SK-N-MC (cell line): ENCODE measurements around the gene DNAJB6.

Experiments
- DNase-seq: peaks from one replicate; pipeline ENCODE4 v3.0.0-alpha.2; 2011; ENCODE audit warnings: low read depth, low spot score
- H3K27ac ChIP-seq: fragments of 200-600 bp; sonication (generic); 2 replicates; pipeline ENCODE4 v1.5.1; 2016; ENCODE audit warnings: mixed run types
- H3K36me3 ChIP-seq: fragments of 200-600 bp; sonication (generic); 2 replicates; pipeline ENCODE4 v1.6.1; 2017; ENCODE audit warnings: antibody characterized with exemption, low read length, mixed read lengths; ENCODE audit not compliant: insufficient read depth
- H3K4me3 ChIP-seq: fragments of 200-600 bp; sonication (generic); 2 replicates; pipeline ENCODE4 v1.5.1; 2016
- H3K9ac ChIP-seq: fragments of 200-600 bp; sonication (generic); 2 replicates; pipeline ENCODE4 v1.8.0; 2017; ENCODE audit warnings: mixed run types, mixed read lengths; ENCODE audit not compliant: insufficient read length
- H3K9me3 ChIP-seq: fragments of 200-600 bp; sonication (generic); 2 replicates; pipeline ENCODE4 v1.6.1; 2017; ENCODE audit warnings: low read depth, mild to moderate bottlenecking, antibody characterized with exemption, low read length, moderate library complexity, mixed read lengths
- EZH2 ChIP-seq: fragments of 200-600 bp; sonication (generic); IDR thresholded peaks from one replicate; pipeline ENCODE4 v1.6.1; 2017; ENCODE audit warnings: antibody characterized with exemption
- FOXP2 ChIP-seq: optimal IDR thresholded peaks from 2 replicates; pipeline ENCODE3; 2011; ENCODE audit warnings: mild to moderate bottlenecking, moderate library complexity; ENCODE audit not compliant: insufficient read depth; ENCODE audit errors: extremely low read length, control extremely low read depth
- POLR2AphosphoS5 ChIP-seq: IDR thresholded peaks from 2 replicates; pipeline ENCODE4 v1.6.1; 2012; ENCODE audit warnings: mild to moderate bottlenecking, low read depth, low read length, borderline replicate concordance

DNAJB6 gene

GRCh38 chr7:157384301-157384700, 47.5 kb downstream of the DNAJB6 start:
- no peak overlapping the region for H3K4me3 ChIP-seq
- no peak for DNase-seq
- no peak overlapping the region for H3K9ac ChIP-seq
- TF ChIP-seq EZH2 (no peak), POLR2AphosphoS5 (no peak), FOXP2 (no peak)
- no peaks in the 10 kb centered on the region for H3K9me3 ChIP-seq
- peak overlapping the region; percentile 5; the same call in 1 of the 2 replicates for H3K27ac ChIP-seq
- peaks cover 67% of the 10 kb centered on the region for H3K36me3 ChIP-seq

GRCh38 chr7:157386979-157387800, 50.4 kb downstream of the DNAJB6 start:
- Histone ChIP-seq H3K9me3 (no peaks in the 10 kb centered on the region), H3K36me3 (peaks cover 61% of the 10 kb centered on the region), H3K27ac (peak overlapping the region; percentile 91), H3K4me3 (peak overlapping the region; percentile 75), H3K9ac (peak overlapping the region; percentile 72)
- peak; percentile 84 for DNase-seq
- no peak for TF ChIP-seq POLR2AphosphoS5
- TF ChIP-seq FOXP2, result peak; percentile 88
- TF ChIP-seq EZH2, result no peak

DNA sequence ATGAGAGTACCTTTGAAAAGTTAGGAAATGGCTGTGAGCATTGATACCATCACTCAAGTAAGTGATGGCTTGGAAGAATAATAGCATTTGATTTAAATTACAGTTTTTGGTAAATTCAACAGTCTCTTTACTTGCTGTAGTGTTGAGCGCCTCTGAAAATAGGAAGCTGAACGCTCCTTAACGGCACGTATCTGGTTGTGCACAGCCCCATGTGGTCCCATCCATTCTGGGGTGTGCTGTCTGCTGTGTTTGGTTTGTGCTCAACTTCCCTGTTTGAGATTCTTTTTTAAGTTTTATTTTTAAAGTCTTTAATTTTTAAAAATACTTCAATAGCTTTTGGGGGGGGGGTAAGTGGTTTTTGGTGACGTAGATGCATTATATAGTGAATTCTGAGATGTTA, 51.5 kb downstream of the DNAJB6 start:
- DNase-seq, result no peak
- Histone ChIP-seq H3K36me3 (peaks cover 50% of the 10 kb centered on the region), H3K27ac (no peak overlapping the region), H3K4me3 (no peak overlapping the region), H3K9ac (no peak overlapping the region), H3K9me3 (no peaks in the 10 kb centered on the region)
- TF ChIP-seq POLR2AphosphoS5, result no peak
- TF ChIP-seq EZH2, result no peak
- no peak for TF ChIP-seq FOXP2

DNA sequence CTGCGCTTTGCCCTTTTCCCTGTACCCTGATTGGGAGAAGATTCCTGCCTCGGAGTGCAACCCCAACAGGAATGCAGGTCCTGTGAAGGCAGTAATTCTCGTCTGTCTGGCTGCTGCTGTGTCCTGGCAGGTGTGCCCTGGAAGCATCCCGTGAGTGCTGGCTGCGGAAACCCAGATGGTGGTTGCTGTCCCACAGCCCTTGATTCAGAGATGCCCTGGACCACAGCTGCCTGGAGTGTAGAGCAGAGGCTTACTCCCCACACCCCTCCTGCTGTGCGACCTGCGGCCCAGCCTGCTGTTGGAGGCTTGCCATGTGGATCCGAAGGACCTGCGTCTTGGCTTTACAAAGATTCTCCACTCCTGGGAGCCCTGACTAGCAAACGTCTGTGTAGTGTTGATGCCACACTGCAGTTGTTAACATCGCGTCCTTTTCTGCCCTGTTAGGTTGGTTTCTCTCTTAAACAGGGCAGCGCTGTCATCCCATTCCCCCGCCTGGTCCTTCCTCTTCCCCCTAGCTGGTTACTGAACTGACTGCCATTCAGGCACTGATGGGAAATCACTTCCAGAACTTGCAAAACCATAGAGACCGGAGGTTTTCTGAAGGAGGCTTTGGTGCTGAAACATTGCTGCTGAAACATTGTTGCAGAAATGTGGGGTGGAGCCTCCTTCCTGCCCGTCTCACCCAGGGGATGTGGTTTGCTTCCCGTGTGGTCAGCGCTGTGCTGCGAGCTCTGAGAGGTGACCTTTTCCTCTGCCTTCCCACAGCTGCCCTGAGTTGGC, 53.3 kb downstream of the DNAJB6 start:
- H3K9ac ChIP-seq, result no peak overlapping the region
- no peak for DNase-seq
- no peak overlapping the region for H3K4me3 ChIP-seq
- no peak for TF ChIP-seq POLR2AphosphoS5
- TF ChIP-seq FOXP2, result no peak
- no peak for TF ChIP-seq EZH2
- H3K9me3 ChIP-seq, result no peaks in the 10 kb centered on the region
- no peak overlapping the region for H3K27ac ChIP-seq
- peaks cover 36% of the 10 kb centered on the region for H3K36me3 ChIP-seq

- Histone ChIP-seq H3K36me3 (peaks cover 33% of the 10 kb centered on the region), H3K27ac (no peak overlapping the region), H3K9ac (no peak overlapping the region), H3K4me3 (no peak overlapping the region), H3K9me3 (no peaks in the 10 kb centered on the region)
- no peak for DNase-seq
- TF ChIP-seq EZH2 (no peak), POLR2AphosphoS5 (no peak), FOXP2 (no peak)
Observed at GRCh38 chr7:157391036-157391710, 54.4 kb downstream of the DNAJB6 start.

- Histone ChIP-seq H3K9me3 (no peaks in the 10 kb centered on the region), H3K27ac (no peak overlapping the region), H3K9ac (no peak overlapping the region), H3K4me3 (no peak overlapping the region), H3K36me3 (peaks cover 29% of the 10 kb centered on the region)
- DNase-seq, result no peak
- TF ChIP-seq FOXP2, result no peak
- TF ChIP-seq EZH2, result no peak
- no peak for TF ChIP-seq POLR2AphosphoS5
Observed at GRCh38 chr7:157392256-157393037, 55.6 kb downstream of the DNAJB6 start.

- DNase-seq, result no peak
- H3K9ac ChIP-seq, result no peak overlapping the region
- no peak overlapping the region for H3K4me3 ChIP-seq
- H3K9me3 ChIP-seq, result no peaks in the 10 kb centered on the region
- H3K27ac ChIP-seq, result no peak overlapping the region
- TF ChIP-seq POLR2AphosphoS5 (no peak), EZH2 (no peak), FOXP2 (no peak)
- H3K36me3 ChIP-seq, result peaks cover 18% of the 10 kb centered on the region; the same call in 1 of the 2 replicates
Observed at GRCh38 chr7:157394246-157395191, 57.7 kb downstream of the DNAJB6 start.

DNA sequence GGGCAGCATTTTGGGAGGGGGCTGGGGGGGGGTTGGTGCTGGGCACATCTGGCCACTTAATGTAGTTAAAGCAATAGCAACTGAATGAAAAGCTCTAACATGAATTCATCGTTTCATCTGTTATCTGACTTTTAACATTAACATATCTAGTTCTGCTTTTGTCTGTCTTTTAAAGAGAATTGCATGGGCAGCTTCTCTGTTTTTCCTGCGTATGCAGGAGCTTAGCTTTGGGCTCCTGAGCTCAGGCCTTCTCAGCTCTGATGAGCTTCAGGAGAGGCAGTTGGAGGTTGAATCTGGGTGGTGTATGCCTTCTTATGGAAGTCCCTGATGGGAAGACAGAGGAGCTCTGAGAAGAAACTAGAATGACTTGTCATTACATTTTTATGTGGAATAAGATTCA, 58.4 kb downstream of the DNAJB6 start:
- H3K9me3 ChIP-seq, result no peaks in the 10 kb centered on the region
- H3K9ac ChIP-seq, result no peak overlapping the region
- peaks cover 17% of the 10 kb centered on the region; the same call in 1 of the 2 replicates for H3K36me3 ChIP-seq
- DNase-seq, result no peak
- no peak overlapping the region for H3K27ac ChIP-seq
- H3K4me3 ChIP-seq, result no peak overlapping the region
- TF ChIP-seq POLR2AphosphoS5, result no peak
- no peak for TF ChIP-seq EZH2
- no peak for TF ChIP-seq FOXP2
